GM19328 (cell line): ENCODE measurements around the gene ACTL7A.
A peak's percentile ranks its signal among the peaks of the same experiment; 100 is the strongest.
"Not testable (repeated sequence)": the region's sequence is repeated elsewhere in the genome, so short reads cannot be mapped to it uniquely, and the experiment has no call there.

Source experiments
- ATAC-seq: cut with Tn5 transposase; IDR thresholded peaks from one replicate; pipeline ENCODE4 v1.9.1; 2021; ENCODE audit warnings: mild to moderate bottlenecking, moderate library complexity; ENCODE audit not compliant: unreplicated experiment

Gene ACTL7A

DNA sequence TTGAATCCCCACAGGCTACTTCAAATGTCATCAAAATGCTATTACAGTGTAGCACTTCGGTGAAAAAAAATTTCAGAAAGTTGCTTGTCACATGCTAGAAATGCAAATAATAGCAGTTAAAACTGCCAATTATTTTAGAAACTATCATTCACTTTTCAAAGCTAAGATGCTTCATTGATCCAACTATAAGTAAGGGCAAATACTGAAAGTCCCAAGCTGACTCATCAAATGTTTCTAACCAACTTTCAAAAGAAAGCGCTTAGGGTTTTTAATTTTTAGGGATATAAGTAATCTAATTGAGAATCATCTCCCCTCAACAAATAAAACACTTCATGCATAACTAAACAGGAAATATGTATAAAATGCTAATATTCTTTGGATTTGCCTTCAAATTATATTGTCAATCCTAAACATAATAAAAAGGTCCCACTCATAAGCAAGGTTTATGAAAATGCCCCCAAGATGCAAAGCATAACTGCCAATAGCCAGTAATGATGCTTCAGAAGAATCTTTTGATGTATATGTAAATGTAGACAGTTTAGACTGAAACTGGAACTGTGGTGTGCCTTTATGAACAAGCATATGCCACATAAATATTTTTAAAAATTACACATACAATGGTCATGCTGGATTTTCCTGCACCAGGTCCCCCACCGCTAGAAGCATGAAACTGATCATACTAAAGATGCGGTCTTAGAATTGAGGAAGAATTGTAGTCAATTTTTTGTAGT is 12.2 kb downstream of the ACTL7A start:
- ATAC-seq = no peak

DNA sequence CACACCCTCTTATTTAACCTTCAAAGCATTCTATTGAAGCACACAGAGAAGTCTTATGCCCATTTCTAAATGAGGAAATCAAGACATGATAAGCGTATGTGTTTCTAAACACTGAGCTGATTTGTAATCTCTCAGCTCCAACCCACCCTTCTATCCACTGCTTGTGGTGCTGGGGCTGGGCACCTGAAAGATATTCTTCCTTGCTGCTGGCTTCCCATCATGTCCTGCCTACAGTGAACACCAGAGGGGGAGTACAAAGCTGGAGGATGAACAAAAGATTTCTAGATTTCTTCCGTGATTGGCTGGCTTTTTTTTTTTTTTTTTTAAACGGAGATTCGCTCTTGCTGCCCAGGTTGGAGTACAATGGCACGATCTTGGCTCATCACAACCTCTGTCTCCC is 14.4 kb downstream of the ACTL7A start:
- no peak for ATAC-seq

DNA sequence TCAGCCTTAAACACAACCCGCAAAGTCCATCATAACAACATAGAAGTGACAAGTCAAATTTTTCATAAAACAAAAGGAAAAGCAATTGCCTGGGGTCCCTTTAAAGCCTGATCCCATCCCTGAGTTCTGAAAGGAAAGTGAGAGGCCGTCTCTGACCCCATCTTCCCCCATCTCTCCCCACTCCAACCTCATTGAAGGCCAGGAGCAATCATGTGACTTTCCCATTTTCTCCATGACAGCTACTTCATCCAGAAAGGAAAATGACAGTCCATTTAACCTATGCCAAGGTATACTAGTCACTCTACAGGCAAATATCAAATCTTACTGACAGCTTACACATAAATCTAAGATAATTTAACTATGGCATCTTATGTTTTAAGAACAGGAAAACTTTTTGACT is 15.5 kb downstream of the ACTL7A start:
- no peak for ATAC-seq

GRCh38 chr9:108880738-108881316 is 18.8 kb downstream of the ACTL7A start:
- ATAC-seq = no peak

GRCh38 chr9:108882052-108882888 is 20.2 kb downstream of the ACTL7A start:
- no peak for ATAC-seq

DNA sequence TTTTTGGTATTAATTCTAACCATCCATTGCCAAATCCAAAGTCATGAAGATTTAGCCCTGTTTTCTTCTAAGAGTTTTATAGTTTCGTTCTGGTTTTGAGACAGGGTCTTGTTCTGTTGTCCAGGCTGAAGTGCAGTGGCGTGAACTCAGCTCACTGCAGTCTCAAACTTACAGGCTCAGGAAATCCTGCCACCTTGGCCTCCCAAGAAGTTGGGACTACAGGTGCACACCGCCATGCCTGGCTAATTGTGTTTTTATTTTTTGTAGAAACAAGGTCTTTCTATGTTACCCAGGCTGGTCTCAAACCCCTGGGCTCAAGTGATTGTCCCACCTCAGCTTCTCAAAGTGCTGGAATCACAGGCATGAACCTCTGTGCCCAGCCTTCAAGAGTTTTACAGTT is 21.0 kb downstream of the ACTL7A start:
- no peak for ATAC-seq

- no peak for ATAC-seq
These were observed 22.6 kb downstream of the ACTL7A start for GRCh38 chr9:108884701-108885100.

DNA sequence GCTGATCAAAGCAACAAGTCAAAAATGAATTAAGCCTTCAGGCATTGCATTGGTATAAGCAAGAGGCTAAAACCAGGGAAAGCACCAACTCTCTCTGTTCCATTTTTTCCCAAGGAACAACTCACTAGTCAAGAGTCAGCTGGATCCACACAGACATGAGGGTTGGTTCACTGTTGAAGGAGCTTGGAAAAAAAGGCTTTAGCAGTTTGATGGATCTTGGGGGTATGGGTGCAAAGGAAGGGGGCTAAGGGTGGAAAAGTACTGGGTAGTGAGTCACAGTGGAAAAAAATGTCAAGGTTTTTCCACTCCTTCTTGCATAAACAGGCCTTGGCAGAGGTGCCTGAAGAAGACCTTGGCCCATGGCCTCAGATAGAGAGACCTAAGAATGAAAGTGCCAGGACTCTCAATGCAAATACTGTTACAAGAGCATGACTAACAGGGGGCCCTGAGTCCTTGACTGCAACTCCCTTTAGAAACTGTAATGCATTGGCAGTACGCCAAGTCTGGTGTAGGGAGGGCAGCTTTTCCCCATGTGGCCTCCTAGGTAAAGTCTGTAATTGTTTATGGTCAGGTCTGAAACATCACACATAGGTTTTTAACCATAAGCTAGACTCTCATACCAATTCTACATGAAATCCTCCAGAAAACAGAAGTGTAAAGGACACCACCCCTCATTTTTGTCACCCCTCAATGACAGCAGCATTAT is 23.7 kb downstream of the ACTL7A start:
- ATAC-seq = peak; percentile 97

- not testable (repeated sequence) for ATAC-seq
These were observed 24.7 kb downstream of the ACTL7A start for GRCh38 chr9:108886594-108887271.

GRCh38 chr9:108889649-108890067 is 27.6 kb downstream of the ACTL7A start:
- ATAC-seq = no peak

- ATAC-seq = no peak
These were observed 32.3 kb downstream of the ACTL7A start for GRCh38 chr9:108894225-108894997.

- no peak for ATAC-seq
These were observed 35.4 kb downstream of the ACTL7A start for GRCh38 chr9:108897324-108898096.

DNA sequence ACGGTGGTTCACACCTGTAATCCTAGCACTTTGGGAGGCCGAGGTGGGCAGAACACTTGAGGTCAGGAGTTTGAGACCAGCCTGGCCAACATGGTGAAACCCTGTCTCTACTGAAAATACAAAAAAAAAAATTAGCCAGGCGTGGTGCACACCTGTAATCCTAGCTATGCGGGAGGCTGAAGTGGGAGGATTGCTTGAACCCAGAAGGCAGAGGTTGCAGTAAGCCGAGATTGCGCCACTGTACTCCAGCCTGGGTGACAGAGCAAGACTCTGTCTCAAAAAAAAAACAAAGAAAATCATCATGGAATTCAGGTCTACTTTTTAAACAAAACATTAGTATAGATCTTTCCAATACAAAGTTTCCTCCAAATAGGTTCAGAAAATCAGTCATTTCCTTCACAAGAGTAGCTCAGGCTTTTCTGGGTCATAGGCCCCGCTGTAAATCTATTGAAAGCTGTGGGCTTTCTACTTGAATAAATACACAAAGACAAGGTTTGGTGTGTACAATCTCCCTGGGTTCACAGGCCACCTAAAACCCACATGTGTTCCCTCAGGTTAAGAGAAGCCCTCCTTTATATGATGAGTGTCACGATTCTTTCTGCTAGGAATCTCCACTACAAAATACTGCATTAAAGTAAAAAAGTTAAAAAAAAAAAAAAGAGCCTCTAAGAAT is 37.1 kb downstream of the ACTL7A start:
- not testable (repeated sequence) for ATAC-seq

- ATAC-seq = no peak
These were observed 38.1 kb downstream of the ACTL7A start for GRCh38 chr9:108900176-108900575.

GRCh38 chr9:108903420-108904103 is 41.5 kb downstream of the ACTL7A start:
- ATAC-seq = no peak

- no peak for ATAC-seq
These were observed 42.1 kb downstream of the ACTL7A start for GRCh38 chr9:108904161-108904560.

- no peak for ATAC-seq
These were observed 43.4 kb downstream of the ACTL7A start for GRCh38 chr9:108905494-108905893.

- no peak for ATAC-seq
These were observed 48.3 kb downstream of the ACTL7A start for GRCh38 chr9:108910402-108910801.
